Hepatocyte (in vitro differentiated cells): ENCODE data around the gene FAM210B.

Experiments
- EZH2 ChIP-seq: fragments of 200-600 bp; sonication (generic); IDR thresholded peaks from 2 replicates; pipeline ENCODE4 v1.6.1; 2016; ENCODE audit warnings: antibody characterized with exemption, mild to moderate bottlenecking, borderline replicate concordance
- TF ChIP-seq, protein P1 (sequence below): fragments of 200-600 bp; sonication (generic); IDR thresholded peaks from 2 replicates; pipeline ENCODE4 v1.5.1; 2016; ENCODE audit warnings: antibody characterized with exemption, mild to moderate bottlenecking; ENCODE audit not compliant: poor library complexity

GRCh38 chr20:56323206-56323605 lies 35.6 kb upstream of the FAM210B start:
- no peak for TF ChIP-seq EZH2
- TF ChIP-seq, protein P1, sequence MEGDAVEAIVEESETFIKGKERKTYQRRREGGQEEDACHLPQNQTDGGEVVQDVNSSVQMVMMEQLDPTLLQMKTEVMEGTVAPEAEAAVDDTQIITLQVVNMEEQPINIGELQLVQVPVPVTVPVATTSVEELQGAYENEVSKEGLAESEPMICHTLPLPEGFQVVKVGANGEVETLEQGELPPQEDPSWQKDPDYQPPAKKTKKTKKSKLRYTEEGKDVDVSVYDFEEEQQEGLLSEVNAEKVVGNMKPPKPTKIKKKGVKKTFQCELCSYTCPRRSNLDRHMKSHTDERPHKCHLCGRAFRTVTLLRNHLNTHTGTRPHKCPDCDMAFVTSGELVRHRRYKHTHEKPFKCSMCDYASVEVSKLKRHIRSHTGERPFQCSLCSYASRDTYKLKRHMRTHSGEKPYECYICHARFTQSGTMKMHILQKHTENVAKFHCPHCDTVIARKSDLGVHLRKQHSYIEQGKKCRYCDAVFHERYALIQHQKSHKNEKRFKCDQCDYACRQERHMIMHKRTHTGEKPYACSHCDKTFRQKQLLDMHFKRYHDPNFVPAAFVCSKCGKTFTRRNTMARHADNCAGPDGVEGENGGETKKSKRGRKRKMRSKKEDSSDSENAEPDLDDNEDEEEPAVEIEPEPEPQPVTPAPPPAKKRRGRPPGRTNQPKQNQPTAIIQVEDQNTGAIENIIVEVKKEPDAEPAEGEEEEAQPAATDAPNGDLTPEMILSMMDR = no peak
